ENCODE measurements around the gene CDH13.

- TF ChIP-seq CTCF (IDR thresholded peaks at IDR 0.05; ENCODE audit: low read length): no peak
- TF ChIP-seq EZH2phosphoT487 (IDR thresholded peaks at IDR 0.05; ENCODE audit: low read length): no peak
- no peak for TF ChIP-seq EZH2 (optimal IDR thresholded peaks at IDR 0.05; ENCODE audit: low read depth, low read length)
These were observed 1216.9 kb downstream of the CDH13 start for GRCh38 chr16:83843657-83844056.
